Panc1 (cell line): ENCODE results near the gene ASCC2.

ENCODE experiments used
- POLR2AphosphoS5 ChIP-seq: IDR thresholded peaks from 2 replicates; pipeline ENCODE4 v1.6.1; 2012; ENCODE audit warnings: mild to moderate bottlenecking, low read depth, low read length, moderate library complexity
- SIN3A ChIP-seq: IDR thresholded peaks from 2 replicates; pipeline ENCODE4 v1.6.1; 2012; ENCODE audit warnings: low read depth, mild to moderate bottlenecking, low read length, moderate library complexity, borderline replicate concordance; ENCODE audit not compliant: insufficient read depth
- TCF7L2 ChIP-seq: IDR thresholded peaks from 2 replicates; pipeline ENCODE4 v1.6.1; 2011; ENCODE audit warnings: mild to moderate bottlenecking, low read depth, low read length, inconsistent platforms
- TF ChIP-seq, protein P1 (sequence below): fragments of 450-650 bp; IDR thresholded peaks from 2 replicates; pipeline ENCODE4 v1.5.1; 2017; ENCODE audit warnings: mild to moderate bottlenecking
- TF ChIP-seq, protein P2 (sequence below), 2 experiments: IDR thresholded peaks; 2 replicates each; pipeline ENCODE4 v1.6.1; 2011 to 2012; ENCODE audit warnings: low read depth in 2 of 2, control low read depth in 1 of 2, low read length in 1 of 2, mild to moderate bottlenecking in 1 of 2, moderate library complexity in 1 of 2; ENCODE audit not compliant: insufficient read depth in 1 of 2

DNA sequence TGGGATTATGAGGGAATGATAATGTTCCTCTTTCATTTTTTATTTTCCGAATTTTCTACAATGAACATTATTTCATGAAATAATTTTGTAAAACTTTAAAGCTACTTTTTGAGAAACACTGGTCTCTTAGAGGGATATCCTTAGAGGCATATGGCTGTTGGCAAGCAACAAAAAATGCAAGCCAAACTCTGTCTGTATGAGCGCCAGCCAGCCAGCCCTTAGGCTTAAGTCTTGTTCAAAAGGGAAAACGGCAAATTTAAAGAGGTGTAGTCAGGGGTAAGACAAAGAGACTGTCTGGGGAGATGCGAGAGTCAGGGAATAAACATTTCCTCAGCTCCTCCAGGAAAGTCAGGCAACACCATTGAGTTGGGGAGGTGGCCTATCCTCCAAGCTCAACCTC, 22.5 kb downstream of the ASCC2 start:
- TF ChIP-seq, protein P1, sequence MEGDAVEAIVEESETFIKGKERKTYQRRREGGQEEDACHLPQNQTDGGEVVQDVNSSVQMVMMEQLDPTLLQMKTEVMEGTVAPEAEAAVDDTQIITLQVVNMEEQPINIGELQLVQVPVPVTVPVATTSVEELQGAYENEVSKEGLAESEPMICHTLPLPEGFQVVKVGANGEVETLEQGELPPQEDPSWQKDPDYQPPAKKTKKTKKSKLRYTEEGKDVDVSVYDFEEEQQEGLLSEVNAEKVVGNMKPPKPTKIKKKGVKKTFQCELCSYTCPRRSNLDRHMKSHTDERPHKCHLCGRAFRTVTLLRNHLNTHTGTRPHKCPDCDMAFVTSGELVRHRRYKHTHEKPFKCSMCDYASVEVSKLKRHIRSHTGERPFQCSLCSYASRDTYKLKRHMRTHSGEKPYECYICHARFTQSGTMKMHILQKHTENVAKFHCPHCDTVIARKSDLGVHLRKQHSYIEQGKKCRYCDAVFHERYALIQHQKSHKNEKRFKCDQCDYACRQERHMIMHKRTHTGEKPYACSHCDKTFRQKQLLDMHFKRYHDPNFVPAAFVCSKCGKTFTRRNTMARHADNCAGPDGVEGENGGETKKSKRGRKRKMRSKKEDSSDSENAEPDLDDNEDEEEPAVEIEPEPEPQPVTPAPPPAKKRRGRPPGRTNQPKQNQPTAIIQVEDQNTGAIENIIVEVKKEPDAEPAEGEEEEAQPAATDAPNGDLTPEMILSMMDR = no peak
- TF ChIP-seq SIN3A (no peak), POLR2AphosphoS5 (no peak), TCF7L2 (no peak)
- TF ChIP-seq, protein P2, sequence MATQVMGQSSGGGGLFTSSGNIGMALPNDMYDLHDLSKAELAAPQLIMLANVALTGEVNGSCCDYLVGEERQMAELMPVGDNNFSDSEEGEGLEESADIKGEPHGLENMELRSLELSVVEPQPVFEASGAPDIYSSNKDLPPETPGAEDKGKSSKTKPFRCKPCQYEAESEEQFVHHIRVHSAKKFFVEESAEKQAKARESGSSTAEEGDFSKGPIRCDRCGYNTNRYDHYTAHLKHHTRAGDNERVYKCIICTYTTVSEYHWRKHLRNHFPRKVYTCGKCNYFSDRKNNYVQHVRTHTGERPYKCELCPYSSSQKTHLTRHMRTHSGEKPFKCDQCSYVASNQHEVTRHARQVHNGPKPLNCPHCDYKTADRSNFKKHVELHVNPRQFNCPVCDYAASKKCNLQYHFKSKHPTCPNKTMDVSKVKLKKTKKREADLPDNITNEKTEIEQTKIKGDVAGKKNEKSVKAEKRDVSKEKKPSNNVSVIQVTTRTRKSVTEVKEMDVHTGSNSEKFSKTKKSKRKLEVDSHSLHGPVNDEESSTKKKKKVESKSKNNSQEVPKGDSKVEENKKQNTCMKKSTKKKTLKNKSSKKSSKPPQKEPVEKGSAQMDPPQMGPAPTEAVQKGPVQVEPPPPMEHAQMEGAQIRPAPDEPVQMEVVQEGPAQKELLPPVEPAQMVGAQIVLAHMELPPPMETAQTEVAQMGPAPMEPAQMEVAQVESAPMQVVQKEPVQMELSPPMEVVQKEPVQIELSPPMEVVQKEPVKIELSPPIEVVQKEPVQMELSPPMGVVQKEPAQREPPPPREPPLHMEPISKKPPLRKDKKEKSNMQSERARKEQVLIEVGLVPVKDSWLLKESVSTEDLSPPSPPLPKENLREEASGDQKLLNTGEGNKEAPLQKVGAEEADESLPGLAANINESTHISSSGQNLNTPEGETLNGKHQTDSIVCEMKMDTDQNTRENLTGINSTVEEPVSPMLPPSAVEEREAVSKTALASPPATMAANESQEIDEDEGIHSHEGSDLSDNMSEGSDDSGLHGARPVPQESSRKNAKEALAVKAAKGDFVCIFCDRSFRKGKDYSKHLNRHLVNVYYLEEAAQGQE (IDR thresholded peaks at IDR 0.05; ENCODE audit: insufficient read depth in 1 of 2, low read depth in 2 of 2, low read length in 1 of 2) = no peak
